ENCODE data around the gene TMEM80.
"Not testable (repeated sequence)": the region's sequence is repeated elsewhere in the genome, so short reads cannot be mapped to it uniquely, and the experiment has no call there.

The TMEM80 gene

DNA sequence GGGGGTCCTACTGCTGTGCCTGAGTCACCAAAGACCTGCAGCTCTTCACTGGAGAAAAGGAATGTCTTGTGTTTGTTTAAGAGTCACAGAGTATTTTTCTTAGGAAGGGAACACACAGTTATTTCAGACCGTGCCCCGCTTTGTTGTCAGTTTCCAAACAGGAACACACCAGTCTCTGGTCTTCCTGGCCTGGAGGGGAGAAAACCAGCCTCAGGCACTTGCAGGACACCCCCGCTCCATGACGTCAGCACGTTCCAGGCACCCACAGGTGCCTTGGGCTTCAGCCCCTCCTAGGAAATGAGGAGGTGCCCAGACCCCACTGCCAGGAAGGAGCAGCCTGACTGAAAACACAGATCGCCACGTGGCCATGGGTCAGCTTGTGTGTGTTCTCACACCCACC lies 6.0 kb upstream of the TMEM80 start:
- DNase-seq (ENCODE audit: low spot score) = no peak
- TF ChIP-seq, protein P1, sequence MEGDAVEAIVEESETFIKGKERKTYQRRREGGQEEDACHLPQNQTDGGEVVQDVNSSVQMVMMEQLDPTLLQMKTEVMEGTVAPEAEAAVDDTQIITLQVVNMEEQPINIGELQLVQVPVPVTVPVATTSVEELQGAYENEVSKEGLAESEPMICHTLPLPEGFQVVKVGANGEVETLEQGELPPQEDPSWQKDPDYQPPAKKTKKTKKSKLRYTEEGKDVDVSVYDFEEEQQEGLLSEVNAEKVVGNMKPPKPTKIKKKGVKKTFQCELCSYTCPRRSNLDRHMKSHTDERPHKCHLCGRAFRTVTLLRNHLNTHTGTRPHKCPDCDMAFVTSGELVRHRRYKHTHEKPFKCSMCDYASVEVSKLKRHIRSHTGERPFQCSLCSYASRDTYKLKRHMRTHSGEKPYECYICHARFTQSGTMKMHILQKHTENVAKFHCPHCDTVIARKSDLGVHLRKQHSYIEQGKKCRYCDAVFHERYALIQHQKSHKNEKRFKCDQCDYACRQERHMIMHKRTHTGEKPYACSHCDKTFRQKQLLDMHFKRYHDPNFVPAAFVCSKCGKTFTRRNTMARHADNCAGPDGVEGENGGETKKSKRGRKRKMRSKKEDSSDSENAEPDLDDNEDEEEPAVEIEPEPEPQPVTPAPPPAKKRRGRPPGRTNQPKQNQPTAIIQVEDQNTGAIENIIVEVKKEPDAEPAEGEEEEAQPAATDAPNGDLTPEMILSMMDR (IDR thresholded peaks at IDR 0.05; ENCODE audit: extremely low read depth, insufficient read depth, missing control alignments) = no peak
- in situ Hi-C loops (cut with MboI; ENCODE audit: low pct_unique_long_range_greater_than_20kb, low sequenced_read_pairs, unreplicated experiment) = no loop called here

- in situ Hi-C loops (cut with MboI; ENCODE audit: low pct_unique_long_range_greater_than_20kb, low sequenced_read_pairs, unreplicated experiment); DNase-seq (ENCODE audit: low spot score): not testable (repeated sequence)
Measured at GRCh38 chr11:690244-690643, 5.4 kb upstream of the TMEM80 start.

DNA sequence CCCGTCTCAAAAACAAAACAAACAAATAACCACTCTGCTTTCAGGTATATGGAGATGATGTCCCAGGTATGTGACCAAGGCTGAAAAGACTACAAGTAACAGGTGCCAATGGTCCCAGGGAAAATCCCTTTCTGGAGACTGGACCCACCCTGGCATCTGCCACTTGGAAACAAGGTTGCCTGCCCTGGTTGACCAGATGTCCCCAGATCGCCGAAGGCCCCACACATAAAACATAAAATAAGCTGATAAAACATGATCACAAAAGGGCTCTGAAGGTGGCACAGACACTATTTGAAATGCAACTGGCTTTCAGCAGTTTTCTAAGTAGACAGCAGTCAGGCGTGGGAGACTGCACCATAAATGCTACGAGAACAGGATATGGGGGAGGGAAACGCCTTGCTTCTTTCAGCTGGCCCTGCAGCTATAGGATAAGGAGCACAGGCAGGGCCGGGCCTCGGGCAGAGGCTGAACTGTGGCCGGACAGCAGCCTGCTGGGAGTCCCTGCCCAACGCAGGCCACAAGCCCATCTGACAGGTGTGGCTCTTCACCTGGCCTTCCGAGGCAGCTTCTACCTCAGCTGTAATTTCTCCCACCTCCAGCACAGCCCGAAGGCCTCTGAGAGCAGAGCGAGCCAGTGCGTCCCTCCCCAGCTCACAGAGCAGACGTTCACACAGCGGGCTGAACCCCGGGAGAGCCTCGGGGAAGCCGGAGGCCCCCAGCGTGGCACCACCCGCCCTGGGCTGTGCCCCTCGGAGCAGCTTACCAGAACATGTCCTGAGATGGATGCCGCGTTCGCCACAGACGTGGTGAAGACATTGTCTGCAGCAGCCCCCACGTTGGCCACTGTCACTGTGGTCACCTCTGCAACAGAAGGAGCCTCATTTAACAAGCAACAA lies 4.6 kb upstream of the TMEM80 start:
- in situ Hi-C loops (cut with MboI; ENCODE audit: low pct_unique_long_range_greater_than_20kb, low sequenced_read_pairs, unreplicated experiment) = no loop called here

GRCh38 chr11:691710-692590 lies 3.7 kb upstream of the TMEM80 start:
- DNase-seq (ENCODE audit: low spot score) = no peak
- TF ChIP-seq, protein P1 (IDR thresholded peaks at IDR 0.05; ENCODE audit: extremely low read depth, insufficient read depth, missing control alignments) = no peak
- in situ Hi-C loops (cut with MboI; ENCODE audit: low pct_unique_long_range_greater_than_20kb, low sequenced_read_pairs, unreplicated experiment) = no loop called here

More for the DNA sequence above, 4.6 kb upstream of the TMEM80 start:
- TF ChIP-seq, protein P1 (IDR thresholded peaks at IDR 0.05; ENCODE audit: extremely low read depth, insufficient read depth, missing control alignments) = no peak
- DNase-seq (ENCODE audit: low spot score) = no peak

DNA sequence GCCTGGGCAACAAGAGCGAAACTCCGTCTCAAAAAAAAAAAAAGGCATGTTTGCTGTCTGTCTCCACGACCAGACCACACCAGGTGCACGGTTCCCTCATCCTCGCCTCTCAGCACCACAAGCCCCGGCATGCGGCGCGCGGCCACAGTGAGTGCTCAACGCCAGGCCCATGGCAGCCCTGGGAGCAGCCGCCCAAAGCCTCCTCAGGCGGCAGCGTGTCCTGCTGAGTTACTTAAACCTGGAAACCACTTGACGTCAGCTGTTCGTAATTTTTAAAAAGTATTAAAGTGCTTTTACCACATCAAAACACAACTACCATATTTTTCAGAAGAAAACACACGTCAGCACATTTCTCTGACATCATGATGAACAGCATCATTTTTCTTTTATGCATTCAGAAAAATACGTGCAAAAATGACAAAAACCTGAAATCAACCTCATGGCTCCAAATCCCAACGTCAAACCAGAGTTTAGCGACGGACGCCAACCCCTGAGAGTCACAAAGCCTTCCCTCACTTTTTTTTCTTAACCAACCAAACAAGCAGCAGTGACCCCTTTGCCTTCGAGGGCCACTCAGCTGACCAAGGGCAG lies 2.7 kb upstream of the TMEM80 start:
- TF ChIP-seq, protein P1 (IDR thresholded peaks at IDR 0.05; ENCODE audit: extremely low read depth, insufficient read depth, missing control alignments) = no peak
- DNase-seq (ENCODE audit: low spot score) = no peak
- in situ Hi-C loops (cut with MboI; ENCODE audit: low pct_unique_long_range_greater_than_20kb, low sequenced_read_pairs, unreplicated experiment) = no loop called here

DNA sequence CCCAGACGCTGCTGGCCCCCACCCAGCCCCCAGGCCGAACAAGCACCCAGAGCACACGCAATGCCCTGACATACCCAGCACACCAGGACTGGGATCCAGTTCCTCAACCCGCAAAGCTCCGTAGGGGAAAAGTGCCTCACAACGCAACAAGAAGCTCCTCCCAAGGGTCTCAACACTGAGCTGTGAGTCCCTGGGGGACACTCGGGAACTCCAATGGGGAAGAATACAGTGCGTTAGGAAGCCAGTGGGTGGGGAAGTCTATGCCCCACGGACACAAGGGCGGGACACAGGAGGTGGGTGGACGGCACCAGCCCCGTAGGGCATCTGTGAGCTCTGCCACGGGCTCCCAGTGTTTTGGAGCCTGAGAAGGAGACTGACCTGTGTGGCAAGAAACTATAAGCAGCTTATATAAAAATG lies 2.2 kb upstream of the TMEM80 start:
- in situ Hi-C loops (cut with MboI; ENCODE audit: low pct_unique_long_range_greater_than_20kb, low sequenced_read_pairs, unreplicated experiment) = no loop called here
- TF ChIP-seq, protein P1 (IDR thresholded peaks at IDR 0.05; ENCODE audit: extremely low read depth, insufficient read depth, missing control alignments) = no peak
- DNase-seq (ENCODE audit: low spot score) = no peak
